ENCODE results near the gene TFEB. TPM values are rescaled to one million over a fixed set of nuclear protein-coding genes. Genes with fewer than 3 reads are reported as not detected.

The TFEB gene
- total RNA-seq, 1 donor from 2014 or later: 3.1 TPM

GRCh38 chr6:41737591-41738130 is 2.3 kb upstream of the TFEB start:
- Mint-ChIP-seq H3K4me1 (ENCODE audit: low read depth, unreplicated experiment) (peaks cover 4% of the 10 kb centered on the region), H3K27me3 (ENCODE audit: unreplicated experiment) (peaks cover 5% of the 10 kb centered on the region), H3K27ac (ENCODE audit: unreplicated experiment) (no peak overlapping the region), H3K36me3 (ENCODE audit: unreplicated experiment) (no peaks in the 10 kb centered on the region), H3K4me3 (ENCODE audit: unreplicated experiment) (no peak overlapping the region), H3K9me3 (ENCODE audit: unreplicated experiment) (peaks cover 4% of the 10 kb centered on the region)
- no peak for TF ChIP-seq CTCF (IDR thresholded peaks at IDR 0.05; ENCODE audit: partially characterized antibody, unreplicated experiment)
- DNase-seq: no peak

GRCh38 chr6:41736800-41737555 is 1.6 kb upstream of the TFEB start:
- Mint-ChIP-seq H3K4me1 (ENCODE audit: low read depth, unreplicated experiment) (peaks cover 4% of the 10 kb centered on the region), H3K36me3 (ENCODE audit: unreplicated experiment) (no peaks in the 10 kb centered on the region), H3K4me3 (ENCODE audit: unreplicated experiment) (no peak overlapping the region), H3K27me3 (ENCODE audit: unreplicated experiment) (peaks cover 5% of the 10 kb centered on the region), H3K27ac (ENCODE audit: unreplicated experiment) (peak overlapping the region; percentile 33), H3K9me3 (ENCODE audit: unreplicated experiment) (peaks cover 5% of the 10 kb centered on the region)
- no peak for DNase-seq
- no peak for TF ChIP-seq CTCF (IDR thresholded peaks at IDR 0.05; ENCODE audit: partially characterized antibody, unreplicated experiment)

GRCh38 chr6:41736186-41736733 is 852 bp upstream of the TFEB start:
- peak overlapping the region; percentile 33 for H3K27ac Mint-ChIP-seq (ENCODE audit: unreplicated experiment)
- DNase-seq: no peak
- H3K27me3 Mint-ChIP-seq (ENCODE audit: unreplicated experiment): peaks cover 3% of the 10 kb centered on the region

GRCh38 chr6:41734666-41735426 is 562 bp downstream of the TFEB start:
- Mint-ChIP-seq H3K9me3 (ENCODE audit: unreplicated experiment) (peaks cover 5% of the 10 kb centered on the region), H3K27me3 (ENCODE audit: unreplicated experiment) (peaks cover 3% of the 10 kb centered on the region), H3K27ac (ENCODE audit: unreplicated experiment) (no peak overlapping the region), H3K36me3 (ENCODE audit: unreplicated experiment) (no peaks in the 10 kb centered on the region), H3K4me3 (ENCODE audit: unreplicated experiment) (no peak overlapping the region), H3K4me1 (ENCODE audit: low read depth, unreplicated experiment) (peaks cover 4% of the 10 kb centered on the region)
- peak; percentile 50 for DNase-seq
- TF ChIP-seq CTCF (IDR thresholded peaks at IDR 0.05; ENCODE audit: partially characterized antibody, unreplicated experiment): no peak

More at GRCh38 chr6:41736186-41736733, 852 bp upstream of the TFEB start:
- H3K4me1 Mint-ChIP-seq (ENCODE audit: low read depth, unreplicated experiment): peaks cover 4% of the 10 kb centered on the region
- no peaks in the 10 kb centered on the region for H3K36me3 Mint-ChIP-seq (ENCODE audit: unreplicated experiment)
- no peak for TF ChIP-seq CTCF (IDR thresholded peaks at IDR 0.05; ENCODE audit: partially characterized antibody, unreplicated experiment)
- peak overlapping the region; percentile 80 for H3K4me3 Mint-ChIP-seq (ENCODE audit: unreplicated experiment)
- H3K9me3 Mint-ChIP-seq (ENCODE audit: unreplicated experiment): peaks cover 5% of the 10 kb centered on the region

All from glutamatergic neuron (in vitro differentiated cells).